T-helper 2 cell treated with Interferon-gamma antibody and Interleukin-4, amounts not matched to agents 5 μg/mL and 100 μg/mL, for 36 hours (primary cell): ENCODE data around the gene EXOSC6.
"Not testable (repeated sequence)": the region's sequence is repeated elsewhere in the genome, so short reads cannot be mapped to it uniquely, and the experiment has no call there.

ENCODE experiments used
- DNase-seq: peaks from one replicate; pipeline ENCODE4 v3.0.0; 2021; ENCODE audit warnings: low spot score
- H3K27ac Mint-ChIP-seq: one replicate; pipeline ENCODE4 v1.8.0; 2021; ENCODE audit warnings: mild to moderate bottlenecking, mixed read lengths
- H3K27me3 Mint-ChIP-seq: one replicate; pipeline ENCODE4 v1.8.0; 2021; ENCODE audit warnings: low read depth, mixed read lengths
- H3K36me3 Mint-ChIP-seq: one replicate; pipeline ENCODE4 v1.8.0; 2021; ENCODE audit warnings: low read depth, mixed read lengths
- H3K4me1 Mint-ChIP-seq: one replicate; pipeline ENCODE4 v1.8.0; 2021; ENCODE audit warnings: low read depth, mixed read lengths
- H3K4me3 Mint-ChIP-seq: one replicate; pipeline ENCODE4 v1.8.0; 2022; ENCODE audit warnings: mild to moderate bottlenecking, moderate library complexity, mixed read lengths
- H3K9me3 Mint-ChIP-seq: one replicate; pipeline ENCODE4 v1.8.0; 2021; ENCODE audit warnings: mixed read lengths

EXOSC6 gene

DNA sequence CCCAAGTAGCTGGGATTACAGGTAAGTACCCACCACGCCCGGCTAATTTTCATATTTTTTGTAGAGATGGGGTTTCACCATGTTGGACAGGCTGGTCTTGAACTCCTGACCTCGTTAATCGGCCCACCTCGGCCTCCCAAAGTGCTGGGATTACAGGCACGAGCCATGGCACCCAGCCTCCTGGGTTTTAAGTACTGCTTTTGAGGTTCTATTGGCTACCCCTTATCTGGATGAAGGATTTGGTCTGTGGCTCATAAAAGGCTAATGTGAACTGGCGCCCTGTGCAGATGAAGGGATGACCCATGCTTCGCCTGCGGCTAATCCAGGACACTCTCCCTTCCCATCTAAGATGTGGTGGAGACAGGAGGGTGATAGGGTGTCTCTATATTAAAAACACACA, 52.6 kb downstream of the EXOSC6 start:
- H3K27ac Mint-ChIP-seq, DNase-seq, H3K4me3 Mint-ChIP-seq, H3K4me1 Mint-ChIP-seq, H3K9me3 Mint-ChIP-seq, H3K36me3 Mint-ChIP-seq, H3K27me3 Mint-ChIP-seq: not testable (repeated sequence)

DNA sequence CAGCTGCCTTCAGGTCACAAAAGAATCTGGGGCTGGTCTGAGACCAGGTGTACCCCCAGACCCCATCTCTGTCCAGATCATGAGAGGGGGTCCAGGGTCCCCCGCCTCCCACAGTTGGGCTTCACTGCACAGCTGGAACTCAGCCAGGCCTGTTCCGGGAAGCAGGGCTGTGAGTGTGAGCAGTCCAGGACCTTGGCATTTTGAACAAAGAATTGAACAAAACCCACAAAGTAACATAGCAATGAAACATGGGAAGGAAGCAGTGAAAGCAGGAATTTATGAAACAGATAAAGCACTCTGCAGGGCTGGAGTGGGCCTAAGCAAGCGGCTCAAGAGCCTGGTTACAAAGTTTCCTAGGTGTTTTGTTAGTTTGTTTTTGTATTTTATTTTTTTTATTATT, 53.1 kb downstream of the EXOSC6 start:
- not testable (repeated sequence) for H3K4me3 Mint-ChIP-seq, H3K4me1 Mint-ChIP-seq, H3K27ac Mint-ChIP-seq, H3K27me3 Mint-ChIP-seq, DNase-seq, H3K36me3 Mint-ChIP-seq, H3K9me3 Mint-ChIP-seq

DNA sequence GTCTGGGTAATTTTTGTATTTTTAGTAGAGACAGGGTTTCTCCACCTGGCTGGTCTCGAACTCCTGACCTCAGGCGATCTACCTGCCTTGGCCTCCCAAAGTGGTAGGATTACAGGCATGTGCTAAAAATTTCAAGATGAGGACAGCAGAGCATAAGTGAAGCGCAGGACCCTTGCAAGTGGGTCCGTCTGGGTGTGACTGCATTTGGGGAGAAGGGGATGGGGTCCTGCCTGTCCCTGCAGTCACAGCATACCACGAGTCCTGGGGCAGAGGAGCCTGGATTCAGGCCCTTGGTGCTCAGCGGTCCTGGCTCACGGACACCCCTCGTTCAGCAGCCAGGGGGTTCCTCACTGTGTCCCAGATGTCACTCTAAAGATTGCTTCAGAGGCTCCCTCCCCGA, 53.5 kb downstream of the EXOSC6 start:
- not testable (repeated sequence) for H3K4me3 Mint-ChIP-seq, H3K9me3 Mint-ChIP-seq, H3K36me3 Mint-ChIP-seq, H3K4me1 Mint-ChIP-seq, DNase-seq, H3K27ac Mint-ChIP-seq, H3K27me3 Mint-ChIP-seq

DNA sequence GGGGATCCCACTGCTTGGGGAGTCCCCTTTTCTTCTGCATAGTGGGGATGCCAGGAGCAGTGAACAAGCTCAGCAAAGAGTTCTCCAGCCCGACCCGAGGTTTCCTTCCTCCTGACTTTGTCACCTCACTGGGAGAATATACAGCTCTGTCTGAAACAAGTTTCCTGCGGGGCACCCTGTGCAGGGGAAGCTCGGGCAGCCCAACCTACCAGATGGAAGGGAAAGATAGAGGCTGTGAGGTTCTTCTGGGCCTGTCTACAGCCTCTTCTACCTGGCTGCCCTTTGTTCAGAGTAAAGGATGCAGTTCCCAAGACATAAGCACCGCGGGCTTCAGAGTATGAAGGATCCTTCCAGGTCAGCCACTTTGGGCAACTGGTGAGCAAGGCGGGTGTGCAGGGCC, 54.1 kb downstream of the EXOSC6 start:
- not testable (repeated sequence) for H3K27me3 Mint-ChIP-seq, H3K4me3 Mint-ChIP-seq, H3K36me3 Mint-ChIP-seq, DNase-seq, H3K4me1 Mint-ChIP-seq, H3K27ac Mint-ChIP-seq, H3K9me3 Mint-ChIP-seq
